Activated effector memory CD4-positive, alpha-beta T cell treated with anti-CD3 and anti-CD28 coated beads, Interleukin-2, amount 50 U/mL, for 16 hours (primary cell): ENCODE results near the gene HTATSF1.

Experiments used
- DNase-seq: peaks from one replicate; pipeline ENCODE4 v3.0.0-alpha.2; 2020

The HTATSF1 gene

DNA sequence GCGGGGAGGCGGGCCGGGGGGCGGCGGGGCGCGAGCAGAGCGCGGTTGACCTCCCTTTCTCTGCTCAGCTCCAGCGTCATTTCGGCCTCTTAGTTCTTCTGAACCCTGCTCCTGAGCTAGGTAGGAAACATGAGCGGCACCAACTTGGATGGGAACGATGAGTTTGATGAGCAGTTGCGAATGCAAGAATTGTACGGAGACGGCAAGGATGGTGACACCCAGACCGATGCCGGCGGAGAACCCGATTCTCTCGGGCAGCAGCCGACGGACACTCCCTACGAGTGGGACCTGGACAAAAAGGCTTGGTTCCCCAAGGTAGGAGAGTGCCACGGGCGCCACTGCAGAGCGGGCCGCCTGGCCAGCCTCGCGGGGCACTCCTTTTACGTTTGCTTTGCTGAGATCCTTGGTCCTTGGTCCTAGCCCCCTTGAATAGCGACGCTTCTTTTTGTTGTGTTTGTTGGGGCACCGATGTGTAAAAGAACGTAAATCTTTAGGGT lies at the start of gene HTATSF1:
TSS of gene HTATSF1 (plus strand) at position 37 of the 497 bp plus-strand sequence. CDS start at position 130, 93 bp downstream.
- no peak for DNase-seq

DNA sequence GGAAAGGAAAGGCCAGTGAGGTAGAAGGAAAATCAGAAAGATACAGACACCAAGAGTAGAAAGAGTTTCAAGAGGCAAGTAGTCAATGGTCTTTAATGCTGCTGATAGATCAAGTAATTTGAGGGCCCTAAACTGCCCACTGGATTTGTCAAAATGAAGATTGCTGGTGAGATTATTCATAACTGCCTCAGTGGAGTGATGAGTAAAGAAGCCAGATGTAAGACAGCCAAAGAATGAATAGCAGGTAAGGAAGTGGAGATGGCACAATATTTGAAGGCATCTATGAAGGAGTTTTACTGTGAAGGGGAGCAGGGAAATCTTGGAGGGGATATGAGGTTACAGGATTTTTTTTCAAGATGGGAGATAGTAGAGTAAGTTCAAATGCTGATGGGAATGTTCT lies 49.4 kb upstream of the HTATSF1 start:
- no peak for DNase-seq

DNA sequence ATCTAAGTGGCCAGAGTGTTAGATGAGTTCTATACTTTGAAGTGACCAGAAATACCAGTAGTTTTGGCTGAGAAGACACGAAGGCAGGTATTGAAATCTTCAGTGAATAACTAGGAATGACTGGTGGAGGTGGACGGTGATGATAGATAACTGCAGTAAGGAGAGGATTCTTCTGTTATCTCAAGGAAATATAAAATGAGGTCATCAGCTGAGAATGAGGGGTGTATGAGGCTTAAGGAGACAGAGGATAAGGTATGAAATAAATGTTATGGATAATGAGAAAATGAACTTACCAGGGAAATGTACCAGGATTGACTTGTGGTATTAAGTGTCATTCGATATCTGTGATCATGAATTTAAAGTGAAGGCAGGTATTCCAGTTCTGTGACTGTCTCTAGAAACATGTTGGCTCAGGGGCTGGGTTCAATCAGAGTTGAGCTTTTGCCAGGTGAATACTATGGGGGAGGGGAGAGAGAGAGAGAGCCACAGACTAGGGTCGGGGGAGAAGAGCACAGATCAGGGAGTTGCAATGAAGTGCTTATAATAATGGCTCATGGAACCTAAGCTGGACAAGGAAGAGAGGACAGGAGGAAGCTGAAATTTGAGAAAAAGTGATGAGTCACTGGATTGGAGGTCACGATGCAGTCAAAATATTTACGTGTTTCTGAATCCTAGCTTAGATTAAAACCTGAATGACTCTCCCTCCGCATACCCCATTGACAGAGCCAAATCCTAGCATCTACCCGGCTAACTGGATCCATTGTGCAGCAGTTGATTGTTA lies 47.2 kb upstream of the HTATSF1 start:
- DNase-seq, result no peak

GRCh38 chrX:136452614-136453013 lies 44.8 kb upstream of the HTATSF1 start:
- no peak for DNase-seq

- DNase-seq, result no peak
Observed at GRCh38 chrX:136453114-136453513, 44.3 kb upstream of the HTATSF1 start.

- DNase-seq, result no peak
Observed at GRCh38 chrX:136453771-136454170, 43.6 kb upstream of the HTATSF1 start.

GRCh38 chrX:136456133-136456532 lies 41.3 kb upstream of the HTATSF1 start:
- no peak for DNase-seq

GRCh38 chrX:136457303-136457917 lies 40.0 kb upstream of the HTATSF1 start:
- no peak for DNase-seq

- no peak for DNase-seq
Observed at GRCh38 chrX:136464589-136464988, 32.8 kb upstream of the HTATSF1 start.

DNA sequence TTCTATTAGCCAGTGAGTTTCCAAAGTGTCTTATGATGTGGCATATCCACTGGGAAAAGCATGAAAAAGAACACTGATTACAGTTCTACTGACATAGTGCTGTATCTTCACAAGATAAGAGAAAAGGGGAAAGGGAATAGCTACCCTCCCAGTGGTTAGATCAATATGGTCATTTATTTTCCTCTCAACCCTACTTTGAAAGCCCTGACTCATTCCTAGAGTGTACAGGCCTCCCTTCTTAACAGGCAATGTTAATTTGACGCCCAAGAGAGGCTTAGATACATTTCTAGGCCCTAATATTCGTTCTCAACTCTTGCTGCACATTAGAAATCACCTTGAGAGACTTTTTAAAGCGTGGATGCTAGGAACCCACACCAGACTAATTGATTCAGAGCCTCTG lies 30.1 kb upstream of the HTATSF1 start:
- no peak for DNase-seq

- DNase-seq, result no peak
Observed at GRCh38 chrX:136468391-136469103, 28.8 kb upstream of the HTATSF1 start.

GRCh38 chrX:136473663-136474062 lies 23.7 kb upstream of the HTATSF1 start:
- DNase-seq, result no peak

- DNase-seq, result no peak
Observed at GRCh38 chrX:136475236-136475635, 22.2 kb upstream of the HTATSF1 start.

- DNase-seq, result no peak
Observed at GRCh38 chrX:136476501-136476900, 20.9 kb upstream of the HTATSF1 start.

DNA sequence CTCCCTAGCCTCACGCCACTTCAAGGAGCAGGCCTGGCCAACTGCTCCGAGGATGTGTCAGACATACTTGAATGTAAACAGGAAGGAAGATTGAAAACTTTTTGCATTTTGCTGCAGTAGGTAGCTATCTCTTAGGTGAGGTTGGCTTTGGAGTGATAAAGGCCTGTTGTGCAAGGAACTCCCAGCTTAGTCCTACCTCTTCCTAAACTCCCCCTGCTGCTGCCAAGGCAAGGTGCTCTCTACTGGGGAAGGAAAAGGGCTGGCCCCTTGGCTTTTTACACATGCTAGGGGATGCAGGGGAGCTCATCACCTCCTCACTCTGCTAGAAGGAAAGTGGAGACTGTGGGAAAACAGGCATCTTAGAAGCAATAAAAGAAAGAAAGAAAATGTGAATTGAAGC lies 20.4 kb upstream of the HTATSF1 start:
- no peak for DNase-seq

DNA sequence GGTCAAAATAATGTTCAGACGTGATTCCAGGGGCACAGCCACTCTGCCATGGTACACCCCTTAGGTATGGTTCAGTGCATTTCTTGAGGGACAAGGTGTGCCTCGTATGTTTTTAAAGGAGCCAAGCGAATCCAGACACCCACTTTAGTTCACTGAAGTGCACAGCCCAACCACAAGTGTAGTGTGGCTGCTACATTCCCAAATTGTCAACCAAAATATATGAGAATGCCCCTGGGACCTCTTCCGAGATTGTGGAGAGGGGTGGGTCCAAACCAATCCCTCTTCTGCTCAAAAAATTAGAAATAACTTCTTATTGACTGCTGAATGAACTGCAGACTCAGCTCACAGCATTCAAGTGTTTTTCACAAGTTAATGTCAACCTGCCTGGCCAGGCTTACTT lies 17.0 kb upstream of the HTATSF1 start:
- no peak for DNase-seq

- DNase-seq, result no peak
Observed at GRCh38 chrX:136487647-136488046, 9.7 kb upstream of the HTATSF1 start, which contains the start of gene BRS3. Gene BRS3, plus strand, starts transcription at chrX:136487947. Its CDS starts 168 bp downstream, at chrX:136488115.

GRCh38 chrX:136488706-136489105 lies 8.7 kb upstream of the HTATSF1 start:
- no peak for DNase-seq

- DNase-seq, result no peak
Observed at GRCh38 chrX:136491832-136492231, 5.6 kb upstream of the HTATSF1 start.

- DNase-seq, result no peak
Observed at GRCh38 chrX:136493011-136493410, 4.4 kb upstream of the HTATSF1 start.

- no peak for DNase-seq
Observed at GRCh38 chrX:136495043-136495442, 2.3 kb upstream of the HTATSF1 start.

DNA sequence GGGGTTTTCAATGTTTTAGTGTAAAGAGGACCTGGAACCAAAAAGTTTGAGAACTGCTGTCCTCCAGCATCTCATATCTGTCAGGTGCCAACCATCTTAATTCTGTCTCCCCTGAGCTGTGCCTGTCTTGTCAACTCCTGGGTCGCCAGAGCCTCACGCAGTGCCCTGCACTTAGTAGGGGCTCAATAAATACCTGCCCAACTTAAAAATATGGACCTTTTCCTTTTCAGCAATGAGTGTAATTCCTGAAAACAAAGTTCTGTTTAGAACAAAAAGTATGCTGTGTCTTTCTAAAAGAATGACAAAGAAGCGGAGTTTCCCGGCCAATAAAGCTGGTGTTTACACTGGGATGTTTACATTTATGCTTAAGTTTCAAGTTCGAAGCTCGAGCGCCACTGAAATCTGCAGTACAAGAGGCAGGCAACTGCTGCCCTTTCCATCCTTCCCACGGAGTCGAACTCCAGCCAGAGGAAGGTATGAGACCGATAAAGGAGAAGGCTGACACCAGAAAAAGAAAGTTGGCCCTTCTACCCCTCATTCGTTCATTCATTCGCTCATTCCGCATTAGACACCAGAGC lies 1.1 kb upstream of the HTATSF1 start:
- no peak for DNase-seq
